Fibroblast of pulmonary artery (primary cell): ENCODE results near the gene EPYC.

Experiments
- DNase-seq: peaks from one replicate; pipeline ENCODE4 v3.0.0-alpha.2; 2010; ENCODE audit warnings: low read depth
- H3K4me3 ChIP-seq: replicated peaks from 2 replicates; pipeline ENCODE4 v1.5.1; 2011; ENCODE audit warnings: low read depth, mild to moderate bottlenecking, control low read depth, low read length, moderate library complexity
- TF ChIP-seq, protein P1 (sequence below): IDR thresholded peaks from 2 replicates; pipeline ENCODE4 v1.5.1; 2011; ENCODE audit warnings: mild to moderate bottlenecking, control low read depth, low read length, inconsistent platforms; ENCODE audit errors: missing control alignments

EPYC gene

DNA sequence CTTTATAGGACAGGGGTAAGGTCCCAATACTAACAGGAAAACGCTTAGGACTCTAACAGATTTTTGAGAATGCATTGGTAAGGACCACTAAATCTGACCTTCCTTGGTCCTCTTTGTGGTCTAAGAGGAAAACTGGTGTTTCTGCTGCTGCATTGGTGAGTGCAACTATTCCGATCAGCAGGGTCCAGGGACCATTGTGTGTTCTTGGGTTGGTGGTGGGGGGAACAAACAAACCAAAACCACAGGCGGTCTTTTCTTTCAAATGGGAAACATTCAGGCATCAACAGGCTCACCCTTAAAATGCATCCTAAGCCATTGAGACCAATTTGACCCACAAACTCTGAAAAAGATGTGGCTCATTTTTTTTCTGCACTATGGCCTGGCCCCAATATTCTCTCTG lies 20.7 kb downstream of the EPYC start:
- DNase-seq: no peak
- TF ChIP-seq, protein P1, sequence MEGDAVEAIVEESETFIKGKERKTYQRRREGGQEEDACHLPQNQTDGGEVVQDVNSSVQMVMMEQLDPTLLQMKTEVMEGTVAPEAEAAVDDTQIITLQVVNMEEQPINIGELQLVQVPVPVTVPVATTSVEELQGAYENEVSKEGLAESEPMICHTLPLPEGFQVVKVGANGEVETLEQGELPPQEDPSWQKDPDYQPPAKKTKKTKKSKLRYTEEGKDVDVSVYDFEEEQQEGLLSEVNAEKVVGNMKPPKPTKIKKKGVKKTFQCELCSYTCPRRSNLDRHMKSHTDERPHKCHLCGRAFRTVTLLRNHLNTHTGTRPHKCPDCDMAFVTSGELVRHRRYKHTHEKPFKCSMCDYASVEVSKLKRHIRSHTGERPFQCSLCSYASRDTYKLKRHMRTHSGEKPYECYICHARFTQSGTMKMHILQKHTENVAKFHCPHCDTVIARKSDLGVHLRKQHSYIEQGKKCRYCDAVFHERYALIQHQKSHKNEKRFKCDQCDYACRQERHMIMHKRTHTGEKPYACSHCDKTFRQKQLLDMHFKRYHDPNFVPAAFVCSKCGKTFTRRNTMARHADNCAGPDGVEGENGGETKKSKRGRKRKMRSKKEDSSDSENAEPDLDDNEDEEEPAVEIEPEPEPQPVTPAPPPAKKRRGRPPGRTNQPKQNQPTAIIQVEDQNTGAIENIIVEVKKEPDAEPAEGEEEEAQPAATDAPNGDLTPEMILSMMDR: no peak
- H3K4me3 ChIP-seq: no peak overlapping the region

DNA sequence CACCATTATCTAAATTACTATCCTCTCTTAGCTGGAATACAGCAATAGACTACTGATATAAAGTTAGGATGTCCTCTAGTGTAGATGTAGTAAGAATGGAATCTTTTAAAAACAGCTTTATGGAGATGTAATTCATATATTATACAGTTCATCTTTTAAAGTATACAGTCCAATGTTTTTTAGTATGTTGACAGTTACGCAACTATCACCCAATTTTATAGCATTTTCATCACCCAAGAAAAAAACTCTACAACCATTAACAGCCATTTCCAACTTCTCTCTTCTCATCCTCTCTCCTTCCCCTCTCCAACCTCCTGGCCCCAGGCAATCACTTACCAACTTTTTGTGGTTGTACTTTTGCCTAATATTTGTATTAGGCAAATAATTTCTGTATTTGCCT lies 22.6 kb downstream of the EPYC start:
- DNase-seq: no peak
- TF ChIP-seq, protein P1: no peak
- H3K4me3 ChIP-seq: no peak overlapping the region

DNA sequence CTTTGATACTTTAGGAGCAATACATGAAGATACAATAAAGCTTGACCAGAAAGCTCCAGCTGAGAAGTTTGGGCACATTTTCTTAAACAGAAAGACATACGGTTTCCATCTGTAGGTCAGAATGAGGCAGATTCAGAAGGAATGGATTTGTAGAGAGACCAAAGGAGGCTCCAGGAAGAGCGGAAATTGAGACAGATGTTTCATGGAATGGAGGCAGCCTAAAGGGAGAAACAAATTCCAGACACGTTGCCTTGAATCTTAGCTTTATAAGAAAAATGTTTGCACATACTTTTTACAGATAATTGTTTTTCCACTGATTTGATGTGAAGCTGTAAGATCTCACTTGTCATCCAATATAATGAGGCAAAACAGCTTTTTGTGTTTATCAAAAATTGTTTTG lies 24.8 kb downstream of the EPYC start:
- DNase-seq: peak; percentile 58
- TF ChIP-seq, protein P1: no peak
- no peak overlapping the region for H3K4me3 ChIP-seq

DNA sequence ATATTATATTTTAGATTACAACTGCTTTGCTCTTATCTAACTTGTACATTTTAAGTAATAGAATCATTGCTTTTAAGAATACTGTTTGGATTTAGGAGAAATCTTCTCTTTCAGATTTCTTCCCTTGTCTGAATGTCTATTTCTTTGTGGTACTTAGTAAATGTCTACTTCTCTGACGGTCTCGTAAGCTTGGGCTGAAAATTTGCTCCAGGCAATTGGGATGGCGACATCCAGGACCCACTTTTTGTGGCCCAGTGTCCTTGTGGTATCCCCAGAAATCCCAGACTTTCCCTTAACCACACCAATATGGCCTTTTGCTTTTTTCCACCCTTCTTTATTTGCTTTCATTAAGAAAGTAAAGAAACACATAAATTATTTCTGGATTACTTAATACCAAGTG lies 25.8 kb downstream of the EPYC start:
- H3K4me3 ChIP-seq: no peak overlapping the region
- no peak for DNase-seq
- TF ChIP-seq, protein P1: no peak

DNA sequence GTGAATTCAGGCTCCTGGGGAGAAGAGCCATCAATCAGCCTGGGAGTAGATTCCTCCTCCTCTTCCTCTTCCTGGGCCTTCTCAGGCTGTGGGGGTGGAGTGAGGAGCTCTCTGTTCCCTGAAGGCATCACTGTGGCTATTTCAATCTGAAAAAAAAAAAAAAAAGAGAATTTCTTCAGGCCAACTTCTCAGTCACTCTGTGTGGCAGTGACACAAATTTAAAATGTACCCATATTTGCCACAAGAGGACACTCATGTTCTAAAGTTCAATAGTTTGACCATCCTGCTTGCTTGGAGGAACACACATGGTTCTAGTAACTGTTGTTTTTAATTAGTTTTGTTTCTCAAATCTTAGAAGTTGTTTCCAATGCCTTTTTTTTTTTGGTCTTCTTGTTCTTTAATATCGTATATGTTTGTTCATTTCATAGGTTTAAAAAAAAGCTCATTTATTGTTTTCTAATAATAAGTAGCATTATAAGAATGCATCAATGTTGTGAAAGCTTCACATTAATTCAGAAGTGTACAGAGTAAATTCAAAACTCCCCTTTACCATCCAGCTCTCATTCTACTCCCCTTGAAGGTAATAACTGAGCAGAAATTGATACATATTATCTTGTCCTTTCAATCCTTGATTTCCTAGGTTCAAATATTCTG lies 26.5 kb downstream of the EPYC start:
- TF ChIP-seq, protein P1: peak; percentile 78
- DNase-seq: peak; percentile 86
- H3K4me3 ChIP-seq: no peak overlapping the region

DNA sequence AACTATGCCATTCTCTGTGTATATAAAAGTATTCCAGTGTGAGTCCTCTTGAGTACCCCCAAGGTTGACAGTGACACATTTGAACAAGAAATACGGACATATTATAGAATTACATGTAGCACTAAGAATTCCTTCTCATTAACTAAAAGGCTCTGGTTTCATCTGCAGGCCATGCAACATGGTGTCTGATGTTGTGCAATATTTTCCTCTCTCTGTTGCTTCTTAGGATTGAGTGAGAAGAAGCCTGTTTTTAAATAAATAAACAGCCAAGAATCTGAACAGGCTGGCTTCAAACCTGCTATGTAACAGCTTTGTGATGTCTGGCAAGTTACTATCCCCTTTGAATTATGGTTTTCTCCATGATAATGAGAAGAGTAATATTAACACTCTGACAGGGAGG lies 27.5 kb downstream of the EPYC start:
- peak; percentile 14 for DNase-seq
- TF ChIP-seq, protein P1: no peak
- H3K4me3 ChIP-seq: no peak overlapping the region

DNA sequence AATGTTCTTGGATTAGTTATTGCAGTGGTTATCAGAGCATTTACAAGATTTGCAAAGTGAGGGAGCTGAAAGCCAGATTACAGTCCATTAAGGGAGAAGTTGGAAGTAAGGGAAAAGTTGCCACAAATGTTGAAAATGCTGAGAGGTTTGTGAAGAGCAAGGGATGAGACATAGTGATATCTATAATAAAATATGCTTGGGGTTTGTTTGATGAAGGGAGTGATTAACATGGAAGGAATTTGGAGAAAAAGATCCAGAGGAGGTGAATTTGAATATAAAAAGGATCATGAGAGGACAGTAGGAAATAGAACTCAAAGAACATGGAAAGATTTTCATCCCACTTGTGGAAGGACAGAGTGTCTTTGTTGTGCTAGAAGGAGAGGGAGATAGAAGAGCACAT lies 30.5 kb downstream of the EPYC start:
- H3K4me3 ChIP-seq: no peak overlapping the region
- DNase-seq: no peak
- TF ChIP-seq, protein P1: no peak
